PFSK-1 (cell line): ENCODE data around the gene CACNA1A.
A peak's percentile ranks its signal among the peaks of the same experiment; 100 is the strongest.

ENCODE experiments used
- FOXP2 ChIP-seq: optimal IDR thresholded peaks from 2 replicates; pipeline ENCODE3; 2011; ENCODE audit warnings: borderline replicate concordance, control low read depth, inconsistent platforms; ENCODE audit not compliant: insufficient read depth; ENCODE audit errors: extremely low read length, extremely low read depth
- POLR2AphosphoS5 ChIP-seq: IDR thresholded peaks from 2 replicates; pipeline ENCODE4 v1.6.1; 2012; ENCODE audit warnings: low read depth, mild to moderate bottlenecking, control low read depth, low read length, moderate library complexity
- REST ChIP-seq, 2 experiments: IDR thresholded peaks; 2 replicates each; pipeline versions ENCODE4 v1.6.1 to v1.8.0; 2011 to 2012; ENCODE audit warnings: low read depth in 2 of 2, low read length in 2 of 2, control low read depth in 1 of 2, inconsistent platforms in 1 of 2, mild to moderate bottlenecking in 1 of 2, moderate library complexity in 1 of 2; ENCODE audit not compliant: insufficient read depth in 1 of 2
- SIN3A ChIP-seq: IDR thresholded peaks from 2 replicates; pipeline ENCODE4 v1.6.1; 2012; ENCODE audit warnings: mild to moderate bottlenecking, low read length, moderate library complexity, borderline replicate concordance; ENCODE audit not compliant: insufficient read depth
- TAF1 ChIP-seq: IDR thresholded peaks from 2 replicates; pipeline ENCODE4 v1.6.1; 2012; ENCODE audit warnings: low read length, control low read depth, borderline replicate concordance; ENCODE audit not compliant: insufficient read depth

GRCh38 chr19:13164343-13165161, 341.7 kb downstream of the CACNA1A start:
- TF ChIP-seq SIN3A (no peak), FOXP2 (peak; percentile 71), REST (IDR thresholded peaks at IDR 0.05; ENCODE audit: insufficient read depth in 1 of 2, low read depth in 2 of 2, low read length in 2 of 2) (no peak), POLR2AphosphoS5 (no peak), TAF1 (no peak)
